Aorta (tissue), 5 donors: ENCODE data around the gene KIF3A. TPM values are rescaled to one million over a fixed set of nuclear protein-coding genes. Genes with fewer than 3 reads are reported as not detected.
A peak's percentile ranks its signal among the peaks of the same experiment; 100 is the strongest.

ENCODE experiments used
- ATAC-seq: fragments of 200-7000 bp; cut with Tn5 transposase; one replicate; pipeline ENCODE4 v1.9.1; 2022; ENCODE audit warnings: moderate library complexity; ENCODE audit not compliant: low FRiP score
- DNase-seq, 2 donors: peaks; one replicate each; pipeline ENCODE4 v3.0.0-alpha.2; 2020
- H3K27ac ChIP-seq, 2 donors: one replicate each; pipeline ENCODE4 v1.5.1; 2013; ENCODE audit warnings: low read length in 2 of 2, mild to moderate bottlenecking in 2 of 2, moderate library complexity in 2 of 2, control low read depth in 1 of 2, inconsistent platforms in 1 of 2, low read depth in 1 of 2
- H3K27me3 ChIP-seq, 2 donors: one replicate each; pipeline ENCODE4 v1.6.1; 2013; ENCODE audit warnings: control low read depth in 1 of 2, low read length in 1 of 2, mild to moderate bottlenecking in 1 of 2, moderate library complexity in 1 of 2; ENCODE audit not compliant: insufficient read depth in 2 of 2, control insufficient read depth in 1 of 2
- H3K36me3 ChIP-seq, 2 donors: one replicate each; pipeline ENCODE4 v1.6.1; 2013; ENCODE audit warnings: control low read depth in 1 of 2, low read length in 1 of 2, mild to moderate bottlenecking in 1 of 2; ENCODE audit not compliant: insufficient read depth in 2 of 2, control insufficient read depth in 1 of 2
- H3K4me1 ChIP-seq, 2 donors: one replicate each; pipeline ENCODE4 v1.6.1; 2013; ENCODE audit warnings: low read length in 2 of 2, control low read depth in 1 of 2, mild to moderate bottlenecking in 1 of 2, moderate library complexity in 1 of 2; ENCODE audit not compliant: insufficient read depth in 2 of 2, control insufficient read depth in 1 of 2
- H3K4me3 ChIP-seq, 2 donors: one replicate each; pipeline ENCODE4 v1.5.1; 2013; ENCODE audit warnings: low read length in 2 of 2, control low read depth in 1 of 2, mild to moderate bottlenecking in 1 of 2
- H3K9me3 ChIP-seq: one replicate; pipeline ENCODE4 v1.6.1; 2013; ENCODE audit warnings: mild to moderate bottlenecking, low read length; ENCODE audit not compliant: control insufficient read depth
- WGBS, 2 donors: extraction: QIAGEN DNeasy Blood & Tissue Kit; methylation state at CpG; one replicate each; pipeline ENCODE4 v1.1.7; 2013; 5-methylcytosine and 5-hydroxymethylcytosine counted together
- intact Hi-C, 2 donors: fragments of 100-400 bp; cut with DNase I; formaldehyde crosslinking; loops; one replicate each; pipeline versions ENCODE4 v1.14.2 to v1.15.0; 2022
- polyA plus RNA-seq, 2 donors: library from polyadenylated mRNA; stranded (reverse); fragments of 200-250 nt; gene quantifications; one replicate each; pipeline ENCODE4 v1.2.3, GENCODE V29; 2013
- total RNA-seq, 2 donors: library from RNA; stranded (reverse); fragmentation: NEBNext Ultra II Directional; extraction: Animal tissue kit (Norgen Biotek cat#: 25700); gene quantifications; one replicate each; pipeline ENCODE4 v1.2.1, GENCODE V29; 2021
- donor health status: healthy with polysubstance abuse.
- donor health status: Bipolar disorder and iron deficiency.
- donor health status: DM: no; HTN: no; CAD: no.
- donor health status: DM: no; HTN: no; CAD: no.
- donor health status: DM: yes; HTN: yes; CAD: no.

The KIF3A gene
- total and polyA plus RNA-seq, 4 donors, result 4.5 to 15.1 (median 10.6) TPM

DNA sequence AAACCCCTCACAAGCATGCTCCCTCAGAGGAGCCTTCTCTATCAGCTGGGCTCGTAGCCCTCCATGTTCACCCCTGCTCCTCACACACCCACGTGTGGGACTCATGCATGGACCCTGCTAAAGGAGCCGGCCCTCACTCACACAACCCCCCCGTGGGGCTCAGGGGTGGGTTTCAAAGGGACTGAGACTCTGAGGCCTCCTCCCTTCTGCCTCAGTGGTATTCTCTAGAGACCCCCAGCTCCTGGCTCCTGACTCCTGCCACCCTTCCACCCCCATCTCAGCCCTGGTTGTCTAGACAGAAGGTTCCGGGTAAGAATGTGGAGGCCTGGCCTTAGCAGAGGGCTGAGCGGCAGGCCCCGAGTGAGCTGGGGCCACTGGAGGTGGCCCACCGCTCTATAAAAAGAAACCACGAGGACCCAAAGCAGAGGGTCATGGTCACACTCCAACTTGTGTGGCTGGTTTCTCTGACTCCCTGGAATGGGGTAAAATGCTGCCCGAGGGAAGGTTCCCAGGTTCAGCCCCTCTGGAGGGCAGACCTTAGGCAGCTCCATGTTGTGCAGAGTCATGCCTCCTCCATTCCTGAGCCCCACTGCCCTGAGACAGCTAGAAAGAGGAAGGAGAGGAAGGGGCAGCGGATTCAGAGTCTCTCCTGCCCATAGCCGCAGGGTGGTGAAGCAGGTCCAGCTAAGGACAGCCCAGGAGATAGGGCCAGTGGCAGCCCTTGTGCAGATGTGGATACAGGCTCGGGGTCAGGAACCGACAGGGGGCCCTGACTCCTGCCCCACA is 28.9 kb upstream of the KIF3A start:
- 79 to 81% methylated on average over 14 of the region's 14 CpGs for WGBS, 2 donors
- Histone ChIP-seq H3K4me3 (no peak overlapping the region), H3K27ac (no peak overlapping the region), H3K27me3 (no peaks in the 10 kb centered on the region), H3K36me3 (peaks cover 0 to 6% of the 10 kb centered on the region in 2 donors), H3K4me1 (peaks cover 0 to 3% of the 10 kb centered on the region in 2 donors), H3K9me3 (no peaks in the 10 kb centered on the region)
- intact Hi-C loops, result no loop called here
- ATAC-seq, result no peak
- DNase-seq, result peak in 1 of 2 donors; percentile 9

DNA sequence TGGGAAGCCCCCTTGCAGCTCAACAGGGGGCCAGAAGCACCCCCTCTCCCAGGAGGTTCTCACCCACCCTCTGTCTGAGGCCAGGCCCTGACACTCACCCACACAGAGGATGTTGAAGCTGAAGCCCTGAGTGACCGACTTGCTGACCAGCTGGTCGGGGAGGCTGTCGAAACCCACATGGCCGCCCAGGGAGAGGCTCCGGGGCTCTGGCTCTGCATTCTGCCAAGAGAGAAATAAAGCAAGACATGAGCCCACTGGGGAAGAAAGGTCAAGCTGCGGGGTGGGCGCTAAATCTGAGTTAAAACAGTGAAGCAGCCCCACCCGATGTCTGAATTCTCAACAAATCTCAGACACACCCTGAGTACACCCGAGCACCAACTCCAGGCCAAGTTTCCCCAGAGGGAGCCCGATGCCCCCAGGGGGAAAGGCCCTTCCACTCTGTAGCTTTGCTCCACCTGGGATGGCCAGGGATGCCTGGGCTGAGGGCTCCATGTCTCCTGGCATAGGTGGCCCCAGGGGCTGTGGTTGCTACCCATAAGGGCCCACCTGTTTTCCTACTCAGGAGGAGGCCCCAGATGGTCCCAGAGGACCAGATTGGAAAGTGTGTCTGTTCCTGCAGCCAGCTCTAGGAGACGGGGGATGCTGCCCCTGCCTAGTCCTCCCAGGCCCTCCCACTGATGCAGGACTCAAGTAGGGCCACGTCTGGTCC is 28.1 kb upstream of the KIF3A start:
- Histone ChIP-seq H3K4me3 (no peak overlapping the region), H3K4me1 (peaks cover 0 to 3% of the 10 kb centered on the region in 2 donors), H3K27me3 (no peaks in the 10 kb centered on the region), H3K9me3 (no peaks in the 10 kb centered on the region), H3K36me3 (peaks cover 0 to 8% of the 10 kb centered on the region in 2 donors), H3K27ac (no peak overlapping the region)
- ATAC-seq (no peak), DNase-seq (peak in 1 of 2 donors; percentile 47)
- intact Hi-C loops, result no loop called here
- 65% methylated on average over 12 of the region's 12 CpGs for WGBS, 2 donors

DNA sequence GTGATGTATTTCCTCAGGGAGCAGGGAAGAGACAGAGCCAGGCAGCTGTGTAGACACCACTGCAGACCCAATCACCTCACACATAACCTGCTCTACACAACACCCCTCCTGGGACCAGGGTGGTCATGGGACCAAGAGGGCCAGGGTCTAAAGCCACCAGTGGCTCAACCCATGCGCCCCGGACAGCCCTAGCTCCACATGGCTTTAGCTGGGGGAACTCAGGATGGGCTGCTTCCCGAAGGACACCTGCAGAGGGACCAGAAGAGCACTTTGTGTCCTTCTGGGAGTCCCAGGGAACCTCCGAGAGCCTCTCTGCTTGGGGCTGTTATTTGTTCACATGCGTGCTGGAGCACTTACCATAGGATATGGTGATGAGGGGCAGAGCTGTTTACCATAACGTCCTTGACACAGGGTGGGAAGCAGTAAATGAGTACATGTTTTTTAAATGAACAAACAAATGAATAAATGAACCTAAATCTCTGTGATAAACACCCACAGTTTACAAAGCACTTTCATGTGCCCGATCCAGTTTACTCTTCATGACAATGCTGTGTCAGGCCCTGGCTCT is 27.4 kb upstream of the KIF3A start:
- Histone ChIP-seq H3K9me3 (no peaks in the 10 kb centered on the region), H3K27me3 (no peaks in the 10 kb centered on the region), H3K4me3 (no peak overlapping the region), H3K27ac (no peak overlapping the region), H3K36me3 (peaks cover 0 to 8% of the 10 kb centered on the region in 2 donors), H3K4me1 (peaks cover 0 to 3% of the 10 kb centered on the region in 2 donors)
- DNase-seq (no peak), ATAC-seq (no peak)
- WGBS, 2 donors, result 89 to 93% methylated on average over 7 of the region's 7 CpGs
- intact Hi-C loops, result no loop called here

DNA sequence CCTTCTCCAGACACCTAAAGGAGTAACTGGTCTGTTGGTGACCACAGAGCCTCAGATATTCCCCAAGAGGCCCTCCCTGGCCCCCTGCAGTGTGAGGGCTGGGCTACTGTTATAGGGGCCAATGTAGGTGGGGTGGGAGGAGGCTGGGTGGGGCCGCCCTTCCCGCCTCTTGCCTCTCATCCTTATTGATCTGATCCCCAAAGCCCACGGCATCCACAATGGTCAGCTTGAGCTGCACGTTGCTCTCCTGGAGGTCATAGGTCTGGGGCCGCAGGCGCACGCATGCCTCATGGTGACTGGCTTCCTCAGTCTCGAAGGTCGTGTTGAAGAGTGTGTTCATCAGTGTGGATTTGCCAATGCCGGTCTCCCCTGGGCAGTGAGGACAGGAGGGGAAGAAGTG is 26.7 kb upstream of the KIF3A start:
- intact Hi-C loops, result no loop called here
- peaks cover 0 to 3% of the 10 kb centered on the region in 2 donors for H3K4me1 ChIP-seq
- no peak overlapping the region for H3K4me3 ChIP-seq
- no peaks in the 10 kb centered on the region for H3K9me3 ChIP-seq
- no peak overlapping the region for H3K27ac ChIP-seq
- ATAC-seq, result no peak
- no peaks in the 10 kb centered on the region for H3K27me3 ChIP-seq
- DNase-seq, result no peak
- WGBS, 2 donors, result 89 to 91% methylated on average over 10 of the region's 10 CpGs
- peaks cover 0 to 8% of the 10 kb centered on the region in 2 donors for H3K36me3 ChIP-seq

DNA sequence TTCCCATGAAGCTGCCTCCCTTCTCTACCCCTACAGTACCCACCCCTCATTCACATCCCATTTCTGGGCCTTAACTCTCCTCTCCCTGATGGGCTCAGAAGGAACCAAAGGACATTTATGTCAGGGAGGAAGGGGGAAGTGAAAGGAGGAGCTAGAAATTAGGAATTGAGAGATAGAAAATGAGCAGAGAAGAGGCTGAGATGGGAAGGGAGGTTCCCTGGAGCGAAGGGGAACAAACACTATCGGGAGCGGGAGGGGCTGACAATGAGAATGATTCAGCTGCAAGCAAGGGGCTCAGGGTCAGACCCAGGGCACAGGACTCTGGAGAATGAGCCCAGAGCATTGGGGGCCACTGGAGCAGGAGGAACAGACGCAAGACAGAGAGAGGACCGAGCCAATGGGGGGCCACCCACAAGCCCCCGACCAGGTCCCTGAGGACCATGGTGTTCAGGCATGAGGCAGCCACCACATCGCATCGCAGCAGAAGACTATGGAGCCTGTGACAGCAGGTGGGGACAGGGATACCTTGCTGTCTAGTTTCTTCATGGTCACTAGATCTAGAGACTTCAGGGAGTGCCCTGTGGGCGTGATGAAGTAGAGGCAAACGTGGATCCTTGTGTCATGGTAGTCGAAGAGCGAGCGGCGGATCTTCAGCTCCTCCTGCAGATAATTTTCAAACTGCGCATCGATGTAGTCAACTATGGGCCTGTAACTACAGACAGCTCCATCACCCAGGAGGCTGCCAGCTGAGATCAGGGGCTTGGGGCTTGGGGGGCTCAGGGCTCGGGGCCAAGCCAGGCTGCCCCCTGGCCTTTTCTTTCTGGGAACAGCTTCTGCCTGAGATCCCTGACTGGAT is 26.1 kb upstream of the KIF3A start:
- intact Hi-C loops, result no loop called here

DNA sequence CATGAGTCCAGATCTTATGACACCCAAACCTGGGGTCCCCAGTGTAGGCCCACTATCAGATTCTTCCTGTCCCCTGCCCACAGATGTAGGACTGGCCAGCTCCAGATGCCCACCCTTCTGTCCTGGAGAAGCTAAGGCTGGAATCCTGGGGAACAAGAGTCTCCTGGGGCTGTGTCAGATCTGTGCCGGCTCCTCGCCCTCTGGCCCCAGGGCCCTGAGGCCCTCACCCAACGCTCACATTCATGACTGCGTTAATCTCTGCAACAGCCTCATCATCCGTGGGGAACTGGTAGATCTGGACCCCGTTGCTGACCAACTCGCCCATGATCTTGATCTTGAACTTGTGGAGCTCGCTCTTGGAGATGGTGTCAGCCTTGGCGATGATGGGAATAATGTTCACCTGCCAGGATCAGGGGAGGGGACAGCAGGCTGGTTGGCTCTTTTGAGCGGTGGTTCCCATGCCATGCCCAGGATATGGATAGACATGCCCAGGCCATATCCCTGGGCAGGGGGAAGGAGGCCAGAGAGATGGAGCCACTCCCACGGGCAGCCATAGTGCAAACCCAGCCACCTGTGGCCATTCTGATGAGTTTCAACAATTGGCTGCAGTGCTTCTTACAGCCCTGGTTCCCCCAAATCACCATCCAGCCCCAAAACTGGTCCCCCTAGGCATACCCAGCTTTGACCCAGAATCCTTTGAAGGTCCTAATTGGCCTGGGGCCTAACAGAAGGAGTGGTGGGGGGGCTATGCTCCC is 25.1 kb upstream of the KIF3A start:
- Histone ChIP-seq H3K9me3 (no peaks in the 10 kb centered on the region), H3K36me3 (peaks cover 0 to 8% of the 10 kb centered on the region in 2 donors), H3K4me1 (peaks cover 0 to 3% of the 10 kb centered on the region in 2 donors), H3K27ac (no peak overlapping the region), H3K27me3 (no peaks in the 10 kb centered on the region), H3K4me3 (no peak overlapping the region)
- intact Hi-C loops, result no loop called here
- whole genome bisulfite sequencing, 2 donors, result 91 to 93% methylated on average over 11 of the region's 11 CpGs
- DNase-seq (no peak), ATAC-seq (no peak)

More for the DNA sequence above, 26.1 kb upstream of the KIF3A start:
- Histone ChIP-seq H3K36me3 (peaks cover 0 to 8% of the 10 kb centered on the region in 2 donors), H3K27ac (no peak overlapping the region), H3K27me3 (no peaks in the 10 kb centered on the region), H3K4me1 (peaks cover 0 to 3% of the 10 kb centered on the region in 2 donors), H3K9me3 (no peaks in the 10 kb centered on the region), H3K4me3 (no peak overlapping the region)
- 93 to 95% methylated on average over 17 of the region's 17 CpGs for WGBS, 2 donors
- DNase-seq (no peak), ATAC-seq (no peak)

DNA sequence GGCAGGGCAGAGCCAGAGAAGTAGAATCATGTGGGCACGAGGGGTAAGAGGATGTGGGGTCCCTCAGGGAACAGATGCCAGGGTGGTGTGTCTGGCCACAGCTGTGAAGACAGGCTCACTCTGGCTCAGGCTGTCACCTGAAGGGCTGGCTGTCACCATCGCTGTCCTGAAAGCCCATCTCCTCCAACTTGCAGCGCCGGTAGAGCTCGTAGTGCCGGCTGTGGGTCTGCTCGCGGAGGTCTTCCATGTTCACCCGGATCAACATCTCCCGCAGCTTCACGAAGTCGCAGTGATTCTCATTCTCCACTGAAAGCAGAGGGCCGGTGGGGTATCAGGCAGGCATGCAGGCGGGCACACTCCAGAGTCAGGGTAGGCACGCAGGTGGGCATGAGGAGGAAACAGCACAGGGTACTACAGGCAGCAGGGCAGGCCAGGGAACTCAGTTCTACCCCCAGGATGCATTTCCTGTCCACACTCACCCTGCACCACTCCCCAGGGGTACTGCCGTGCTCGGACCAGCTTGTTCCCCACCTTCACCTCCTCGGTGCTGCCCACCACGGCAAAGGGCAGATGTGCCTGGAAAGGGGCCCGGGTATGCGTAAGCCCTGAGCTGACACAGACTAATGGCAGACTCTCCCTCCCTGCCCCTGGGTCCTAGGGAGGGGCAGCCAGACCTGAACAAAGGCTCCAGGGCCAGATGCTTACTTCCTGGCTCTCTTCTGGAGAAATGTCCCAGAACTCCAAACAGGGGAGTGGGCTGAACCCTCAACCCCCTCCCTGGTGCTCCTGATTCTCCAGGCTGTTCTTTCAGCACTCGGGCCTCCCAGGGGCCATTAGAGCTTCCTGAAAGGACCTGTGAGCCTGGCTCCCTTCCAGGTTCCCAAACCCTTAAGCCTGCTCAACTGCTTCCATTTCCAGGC is 24.2 kb upstream of the KIF3A start:
- peaks cover 0 to 8% of the 10 kb centered on the region in 2 donors for H3K36me3 ChIP-seq
- H3K4me1 ChIP-seq, result no peaks in the 10 kb centered on the region
- no peaks in the 10 kb centered on the region for H3K9me3 ChIP-seq
- DNase-seq (no peak), ATAC-seq (no peak)
- no peaks in the 10 kb centered on the region for H3K27me3 ChIP-seq
- 89 to 90% methylated on average over 22 of the region's 22 CpGs for WGBS, 2 donors
- no peak overlapping the region for H3K27ac ChIP-seq
- H3K4me3 ChIP-seq, result no peak overlapping the region
- intact Hi-C loops, result no loop called here
